Measurements from ENCODE around the gene ZCWPW1.

The ZCWPW1 gene

GRCh38 chr7:100428199-100428966 is at the start of gene ZCWPW1:
ZCWPW1 (minus strand) TSS chr7:100428703; CDS start chr7:100420649, 8,054 bp downstream.
- DNase-seq (ENCODE audit: low spot score): peak; percentile 95

GRCh38 chr7:100477871-100478267 is 49.4 kb upstream of the ZCWPW1 start:
- DNase-seq (ENCODE audit: low spot score): no peak

GRCh38 chr7:100476903-100477870 is 48.7 kb upstream of the ZCWPW1 start:
- DNase-seq (ENCODE audit: low spot score): no peak

GRCh38 chr7:100476101-100476780 is 47.7 kb upstream of the ZCWPW1 start:
- no peak for DNase-seq (ENCODE audit: low spot score)

GRCh38 chr7:100475549-100475948 is 47.0 kb upstream of the ZCWPW1 start:
- no peak for DNase-seq (ENCODE audit: low spot score)

GRCh38 chr7:100472854-100473499 is 44.5 kb upstream of the ZCWPW1 start:
- peak; percentile 47 for DNase-seq (ENCODE audit: low spot score)

GRCh38 chr7:100472121-100472851 is 43.8 kb upstream of the ZCWPW1 start:
- DNase-seq (ENCODE audit: low spot score): no peak

- no peak for DNase-seq (ENCODE audit: low spot score)
Measured at GRCh38 chr7:100471021-100471420, 42.5 kb upstream of the ZCWPW1 start.

GRCh38 chr7:100469227-100470044 is 40.9 kb upstream of the ZCWPW1 start:
- DNase-seq (ENCODE audit: low spot score): peak; percentile 63

GRCh38 chr7:100467638-100468373 is 39.3 kb upstream of the ZCWPW1 start:
- no peak for DNase-seq (ENCODE audit: low spot score)

GRCh38 chr7:100466653-100467605 is 38.4 kb upstream of the ZCWPW1 start:
- no peak for DNase-seq (ENCODE audit: low spot score)

- DNase-seq (ENCODE audit: low spot score): no peak
Measured at GRCh38 chr7:100465702-100466311, 37.3 kb upstream of the ZCWPW1 start.

GRCh38 chr7:100465299-100465698 is 36.8 kb upstream of the ZCWPW1 start:
- DNase-seq (ENCODE audit: low spot score): no peak

GRCh38 chr7:100464791-100465190 is 36.3 kb upstream of the ZCWPW1 start:
- DNase-seq (ENCODE audit: low spot score): no peak

- DNase-seq (ENCODE audit: low spot score): no peak
Measured at GRCh38 chr7:100464210-100464660, 35.7 kb upstream of the ZCWPW1 start, which contains the start of gene SPACDR. SPACDR (minus strand) TSS chr7:100464260; CDS start chr7:100464025, 235 bp downstream.

GRCh38 chr7:100457033-100457432 is 28.5 kb upstream of the ZCWPW1 start:
- no peak for DNase-seq (ENCODE audit: low spot score)

GRCh38 chr7:100456562-100456961 is 28.1 kb upstream of the ZCWPW1 start:
- no peak for DNase-seq (ENCODE audit: low spot score)

- DNase-seq (ENCODE audit: low spot score): no peak
Measured at GRCh38 chr7:100455206-100455605, 26.7 kb upstream of the ZCWPW1 start.

All from kidney capillary endothelial cell (primary cell).